IMR-90 (cell line): ENCODE measurements around the gene CHMP4A. TPM values are rescaled to one million over a fixed set of nuclear protein-coding genes. Genes with fewer than 3 reads are reported as not detected.

ENCODE experiments used
- ATAC-seq: fragments of 200-7000 bp; cut with Tn5 transposase; 2 replicates; pipeline ENCODE4 v1.9.1; 2020; ENCODE audit warnings: low read depth, mild to moderate bottlenecking, moderate library complexity
- BruUV-seq: library from RNA; stranded (reverse); fragments of 400-500 nt; replicated peaks from 2 replicates; lab custom pipeline; 2021; lab: Mats Ljungman, UMichigan
- CTCF ChIA-PET: fragments of 300-600 bp; formaldehyde crosslinking; extraction: SDS; loops from one replicate; lab custom pipeline; 2021; ENCODE audit warnings: antibody characterized with exemption; lab: Yijun Ruan, JAX
- POLR2A ChIA-PET: fragments of 300-600 bp; sonication (Branson Sonifier 250); formaldehyde crosslinking; loops from one replicate; lab custom pipeline; 2022; ENCODE audit warnings: antibody characterized with exemption; ENCODE audit not compliant: unreplicated experiment; lab: Charles Lee
- DNase-seq: peaks from one replicate; pipeline ENCODE4 v3.0.0; 2013
- H2AFZ ChIP-seq: replicated peaks from 2 replicates; pipeline ENCODE3; 2013; ENCODE audit warnings: low read length, mild to moderate bottlenecking; ENCODE audit not compliant: poor library complexity
- H2AK5ac ChIP-seq: 2 replicates; pipeline ENCODE4 v1.6.1; 2013; ENCODE audit warnings: low read depth, low read length, inconsistent platforms
- H2AK9ac ChIP-seq: replicated peaks from 2 replicates; pipeline ENCODE3; 2013; ENCODE audit warnings: mild to moderate bottlenecking, low read depth, low read length, moderate library complexity; ENCODE audit not compliant: poor library complexity
- H2BK120ac ChIP-seq: 2 replicates; pipeline ENCODE4 v1.6.1; 2013; ENCODE audit warnings: low read depth, low read length, inconsistent platforms
- H2BK15ac ChIP-seq: 3 replicates; pipeline ENCODE4 v1.6.1; 2013; ENCODE audit warnings: low read depth, low read length, inconsistent platforms
- H2BK20ac ChIP-seq: 2 replicates; pipeline ENCODE4 v1.6.1; 2013; ENCODE audit warnings: low read depth, mild to moderate bottlenecking, inconsistent platforms, low read length, moderate library complexity
- H2BK5ac ChIP-seq: 2 replicates; pipeline ENCODE4 v1.6.1; 2013; ENCODE audit warnings: mild to moderate bottlenecking, low read depth, low read length, inconsistent platforms; ENCODE audit not compliant: poor library complexity, severe bottlenecking
- H3K14ac ChIP-seq: replicated peaks from 2 replicates; pipeline ENCODE4 v1.6.1; 2013; ENCODE audit warnings: low read depth, low read length, inconsistent platforms
- H3K18ac ChIP-seq: 2 replicates; pipeline ENCODE4 v1.6.1; 2013; ENCODE audit warnings: low read depth, low read length, control low read depth
- H3K23ac ChIP-seq: 2 replicates; pipeline ENCODE4 v1.6.1; 2013; ENCODE audit warnings: low read depth, low read length, inconsistent platforms
- H3K27ac ChIP-seq: 2 replicates; pipeline ENCODE4 v1.5.1; 2013; ENCODE audit warnings: mild to moderate bottlenecking, control low read depth, low read length; ENCODE audit not compliant: insufficient read depth
- H3K27me3 ChIP-seq: 2 replicates; pipeline ENCODE4 v1.6.1; 2013; ENCODE audit warnings: low read length; ENCODE audit not compliant: control insufficient read depth, insufficient read depth
- H3K36me3 ChIP-seq: 2 replicates; pipeline ENCODE4 v1.6.1; 2013; ENCODE audit warnings: low read length, mixed read lengths; ENCODE audit not compliant: control insufficient read depth, insufficient read depth
- H3K4ac ChIP-seq: 2 replicates; pipeline ENCODE4 v1.6.1; 2013; ENCODE audit warnings: low read depth, low read length, inconsistent platforms
- H3K4me1 ChIP-seq: 2 replicates; pipeline ENCODE4 v1.6.1; 2013; ENCODE audit warnings: low read length, mixed read lengths; ENCODE audit not compliant: control insufficient read depth, insufficient read depth
- H3K4me2 ChIP-seq: 2 replicates; pipeline ENCODE4 v1.6.1; 2013; ENCODE audit warnings: low read depth, mild to moderate bottlenecking, control low read depth, low read length, moderate library complexity
- H3K4me3 ChIP-seq: 2 replicates; pipeline ENCODE4 v1.5.1; 2013; ENCODE audit warnings: low read depth, mild to moderate bottlenecking, control low read depth, low read length, moderate library complexity; ENCODE audit not compliant: insufficient read depth
- H3K56ac ChIP-seq: 2 replicates; pipeline ENCODE4 v1.6.1; 2013; ENCODE audit warnings: low read length, inconsistent platforms; ENCODE audit not compliant: insufficient read depth; ENCODE audit errors: extremely low read depth
- H3K79me1 ChIP-seq, 2 experiments: 2 replicates each; pipeline ENCODE4 v1.6.1; 2013; ENCODE audit warnings: low read length in 2 of 2, inconsistent platforms in 1 of 2, low read depth in 1 of 2
- H3K9ac ChIP-seq: 2 replicates; pipeline ENCODE4 v1.6.1; 2013; ENCODE audit warnings: low read depth, low read length, control low read depth
- H3K9me1 ChIP-seq: 2 replicates; pipeline ENCODE4 v1.6.1; 2013; ENCODE audit warnings: low read length, inconsistent platforms; ENCODE audit not compliant: insufficient read depth
- H3K9me3 ChIP-seq: 2 replicates; pipeline ENCODE4 v1.6.1; 2013; ENCODE audit warnings: low read length; ENCODE audit not compliant: control insufficient read depth, insufficient read depth
- H4K20me1 ChIP-seq: 2 replicates; pipeline ENCODE4 v1.6.1; 2013; ENCODE audit warnings: low read length, inconsistent platforms; ENCODE audit not compliant: insufficient read depth
- H4K5ac ChIP-seq: 2 replicates; pipeline ENCODE4 v1.6.1; 2013; ENCODE audit warnings: mild to moderate bottlenecking, low read depth, low read length, control low read depth
- H4K8ac ChIP-seq, 2 experiments: 2 replicates each; pipeline ENCODE4 v1.6.1; 2013; ENCODE audit warnings: low read depth in 2 of 2, low read length in 2 of 2, control low read depth in 1 of 2, inconsistent platforms in 1 of 2
- H4K91ac ChIP-seq: 2 replicates; pipeline ENCODE4 v1.6.1; 2013; ENCODE audit warnings: low read depth, low read length, inconsistent platforms; ENCODE audit not compliant: insufficient read depth
- BHLHE40 ChIP-seq: fragments of 150-350 bp; IDR thresholded peaks from 2 replicates; pipeline ENCODE4 v1.6.1; 2016; ENCODE audit warnings: mild to moderate bottlenecking, low read depth, low read length
- CEBPB ChIP-seq: IDR thresholded peaks from 2 replicates; pipeline ENCODE4 v1.6.1; 2012; ENCODE audit warnings: low read depth, low read length, improper control_type of control experiment
- CHD1 ChIP-seq: IDR thresholded peaks from 2 replicates; pipeline ENCODE4 v1.6.1; 2012; ENCODE audit warnings: low read depth, low read length, improper control_type of control experiment
- CTCF ChIP-seq: conservative IDR thresholded peaks from 2 replicates; pipeline ENCODE4 v1.5.1; 2012; ENCODE audit warnings: mild to moderate bottlenecking, low read depth, low read length, improper control_type of control experiment
- ELK1 ChIP-seq: fragments of 150-350 bp; IDR thresholded peaks from 2 replicates; pipeline ENCODE4 v1.6.1; 2016; ENCODE audit warnings: low read depth, mild to moderate bottlenecking, low read length, moderate library complexity, borderline replicate concordance
- FOS ChIP-seq: fragments of 150-350 bp; IDR thresholded peaks from 2 replicates; pipeline ENCODE4 v1.6.1; 2016; ENCODE audit warnings: low read depth, low read length
- MAFK ChIP-seq: IDR thresholded peaks from 2 replicates; pipeline ENCODE4 v1.6.1; 2012; ENCODE audit warnings: low read depth, low read length, improper control_type of control experiment
- MAZ ChIP-seq: IDR thresholded peaks from 2 replicates; pipeline ENCODE4 v1.6.1; 2012; ENCODE audit warnings: low read depth, mild to moderate bottlenecking, low read length, improper control_type of control experiment, moderate library complexity, borderline replicate concordance
- MXI1 ChIP-seq: IDR thresholded peaks from 2 replicates; pipeline ENCODE4 v1.6.1; 2012; ENCODE audit warnings: low read depth, mild to moderate bottlenecking, low read length, moderate library complexity, borderline replicate concordance
- NFE2L2 ChIP-seq: fragments of 150-350 bp; IDR thresholded peaks from 2 replicates; pipeline ENCODE4 v1.6.1; 2016; ENCODE audit warnings: low read depth, mild to moderate bottlenecking, low read length
- POLR2A ChIP-seq: IDR thresholded peaks from 2 replicates; pipeline ENCODE4 v1.6.1; 2012; ENCODE audit warnings: mild to moderate bottlenecking, low read depth, low read length
- RAD21 ChIP-seq: IDR thresholded peaks from 2 replicates; pipeline ENCODE4 v1.6.1; 2012; ENCODE audit warnings: low read length, improper control_type of control experiment
- RCOR1 ChIP-seq: IDR thresholded peaks from 2 replicates; pipeline ENCODE4 v1.6.1; 2012; ENCODE audit warnings: mild to moderate bottlenecking, low read length, improper control_type of control experiment; ENCODE audit not compliant: insufficient replicate concordance
- RFX5 ChIP-seq: IDR thresholded peaks from 2 replicates; pipeline ENCODE4 v1.8.0; 2012; ENCODE audit warnings: low read depth, mild to moderate bottlenecking, low read length, moderate library complexity
- SMC3 ChIP-seq: fragments of 150-350 bp; IDR thresholded peaks from 2 replicates; pipeline ENCODE4 v1.6.1; 2016; ENCODE audit warnings: low read depth, mild to moderate bottlenecking, antibody characterized with exemption, low read length, moderate library complexity
- USF2 ChIP-seq: fragments of 150-350 bp; IDR thresholded peaks from 2 replicates; pipeline ENCODE4 v1.6.1; 2017; ENCODE audit warnings: mild to moderate bottlenecking, antibody characterized with exemption, low read length, low read depth
- WGBS, 2 experiments: methylation state at CpG; one replicate each; pipeline versions ENCODE4 v1.1.5 to v1.1.7; 2013; ENCODE audit warnings: missing lambda C conversion rate in 2 of 2; ENCODE audit not compliant: insufficient read length in 1 of 2; ENCODE audit errors: extremely low coverage in 2 of 2; 5-methylcytosine and 5-hydroxymethylcytosine counted together
- dilution Hi-C: fragments of 300-500 bp; cut with HindIII; formaldehyde crosslinking; loops from one replicate; pipeline ENCODE4 v1.14.3; 2018; ENCODE audit warnings: low sequenced_read_pairs; ENCODE audit not compliant: unreplicated experiment
- in situ Hi-C: fragments of 300-500 bp; cut with MboI; formaldehyde crosslinking; loops from 3 replicates; pipeline ENCODE4 v1.14.3; 2019; ENCODE audit warnings: low sequenced_read_pairs, inconsistent platforms, mixed read lengths
- intact Hi-C: fragments of 100-400 bp; cut with micrococcal nuclease; formaldehyde crosslinking; loops from 2 replicates; pipeline ENCODE4 v1.10.0; 2022
- polyA plus RNA-seq, 3 experiments: library from polyadenylated mRNA; depleted of rRNA; stranded (reverse); fragments of >200 nt; gene quantifications; 2 replicates each; pipeline ENCODE4 v1.2.3, GENCODE V29; 2012; ENCODE audit warnings: low replicate concordance in 1 of 3
- total RNA-seq: library from RNA; depleted of rRNA; stranded (reverse); fragments of >200 nt; gene quantifications from 2 replicates; pipeline ENCODE4 v1.2.3, GENCODE V29; 2012

CHMP4A gene
- total and polyA plus RNA-seq, 2 of the 4 experiments (the other 2 are of a cell fraction), result 22.0 to 63.8 TPM

GRCh38 chr14:24233538-24233866, 20.2 kb upstream of the CHMP4A start:
- no CpG with 5 or more reads among the region's 2 CpGs for WGBS, 2 experiments
- Histone ChIP-seq H2BK5ac (peak overlapping the region; percentile 92), H3K4me1 (peaks cover 8% of the 10 kb centered on the region), H3K9me1 (peaks cover 16% of the 10 kb centered on the region), H3K9me3 (no peaks in the 10 kb centered on the region), H3K4me3 (peak overlapping the region; percentile 56), H3K27ac (peak overlapping the region; percentile 91; the same call in 1 of the 2 replicates), H2BK20ac (no peak overlapping the region), H3K79me1 (peaks cover 47 to 85% of the 10 kb centered on the region in 2 experiments), H2BK120ac (peak overlapping the region; percentile 96; the same call in 1 of the 2 replicates), H3K23ac (peak overlapping the region; percentile 85; the same call in 1 of the 2 replicates), H3K4me2 (peak overlapping the region; percentile 74), H4K20me1 (no peaks in the 10 kb centered on the region), H4K5ac (peak overlapping the region; percentile 91), H2AK9ac (peak overlapping the region; percentile 95), H4K8ac (peak overlapping the region; percentile 98 to 100), H2AFZ (peak overlapping the region; percentile 100), H3K9ac (peak overlapping the region; percentile 80; the same call in 1 of the 2 replicates), H3K56ac (peak overlapping the region; percentile 74; the same call in 1 of the 2 replicates), H3K18ac (no peak overlapping the region), H3K27me3 (no peaks in the 10 kb centered on the region), H2AK5ac (peak overlapping the region; percentile 95; the same call in 1 of the 2 replicates), H3K36me3 (peaks cover 25% of the 10 kb centered on the region), H3K14ac (peak overlapping the region; percentile 96), H4K91ac (peak overlapping the region; percentile 91), H2BK15ac (peak overlapping the region; percentile 57; the same call in 1 of the 3 replicates), H3K4ac (peak overlapping the region; percentile 97)
- BruUV-seq, result no TSS peak
- no peak for ATAC-seq
- POLR2A ChIA-PET, result interaction anchor here (1.2 kb wide), 1 partner anchor 9 kb away, joined by 3 read pairs; the partner anchor contains the start of gene TINF2
- CTCF ChIA-PET, result no interaction called here
- TF ChIP-seq CEBPB (no peak), CTCF (no peak), POLR2A (no peak), MXI1 (no peak), CHD1 (no peak), MAFK (no peak), ELK1 (no peak), MAZ (no peak), NFE2L2 (no peak), RFX5 (no peak), BHLHE40 (no peak), USF2 (no peak), RCOR1 (no peak), RAD21 (no peak), FOS (no peak), SMC3 (no peak)
- dilution Hi-C loops, result no loop called here
- in situ Hi-C loops, result loop anchor here (10.0 kb wide), 1 partner anchor 201 kb away; no protein-coding TSS in a partner anchor
- intact Hi-C loops, result no loop called here
- DNase-seq, result no peak
